PC-3 (cell line): ENCODE results near the gene DNER. TPM values are rescaled to one million over a fixed set of nuclear protein-coding genes. Genes with fewer than 3 reads are reported as not detected.

ENCODE experiments used
- ATAC-seq: fragments of 200-7000 bp; cut with Tn5 transposase; 2 replicates; pipeline ENCODE4 v1.9.1; 2020; ENCODE audit warnings: mild to moderate bottlenecking, moderate library complexity
- BruUV-seq: library from RNA; stranded (reverse); fragments of 400-500 nt; replicated peaks from 2 replicates; lab custom pipeline; 2021; lab: Mats Ljungman, UMichigan
- CTCF ChIA-PET: fragments of 300-600 bp; sonication (Branson Sonifier 250); formaldehyde crosslinking; loops from one replicate; lab custom pipeline; 2022; ENCODE audit warnings: antibody characterized with exemption; lab: Charles Lee
- POLR2A ChIA-PET: fragments of 300-600 bp; sonication (Branson Sonifier 250); formaldehyde crosslinking; loops from one replicate; lab custom pipeline; 2022; ENCODE audit warnings: antibody characterized with exemption; ENCODE audit not compliant: unreplicated experiment; lab: Charles Lee
- DNase-seq: peaks from one replicate; pipeline ENCODE4 v3.0.0-alpha.2; 2015
- H2AFZ ChIP-seq: fragments of 300-600 bp; sonication (generic); 2 replicates; pipeline ENCODE4 v1.6.0; 2016; ENCODE audit warnings: antibody characterized with exemption, low read length
- H3F3A ChIP-seq: fragments of 300-600 bp; sonication (generic); one replicate; pipeline ENCODE4 v1.6.0; 2017; ENCODE audit warnings: antibody characterized with exemption, low read length, control low read depth, mild to moderate bottlenecking; ENCODE audit not compliant: unreplicated experiment
- H3K27ac ChIP-seq: fragments of 300-600 bp; sonication (generic); 2 replicates; pipeline ENCODE4 v1.5.1; 2016; ENCODE audit warnings: mild to moderate bottlenecking, low read length
- H3K27me3 ChIP-seq: fragments of 300-600 bp; sonication (generic); 2 replicates; pipeline ENCODE4 v1.6.1; 2016; ENCODE audit warnings: low read length, mixed read lengths
- H3K36me3 ChIP-seq: fragments of 300-600 bp; sonication (generic); 2 replicates; pipeline ENCODE4 v1.6.1; 2016; ENCODE audit warnings: low read depth, mixed run types, low read length, mixed read lengths
- H3K4me1 ChIP-seq: fragments of 300-600 bp; sonication (generic); 2 replicates; pipeline ENCODE4 v1.5.1; 2016; ENCODE audit warnings: low read length; ENCODE audit not compliant: insufficient read depth
- H3K4me2 ChIP-seq: fragments of 300-600 bp; sonication (generic); 2 replicates; pipeline ENCODE4 v1.6.0; 2016; ENCODE audit warnings: low read length
- H3K4me3 ChIP-seq: fragments of 300-600 bp; sonication (generic); 2 replicates; pipeline ENCODE4 v1.5.1; 2016; ENCODE audit warnings: mild to moderate bottlenecking, low read length, mixed read lengths
- H3K79me2 ChIP-seq: fragments of 300-600 bp; sonication (generic); 2 replicates; pipeline ENCODE4 v1.6.1; 2017; ENCODE audit warnings: low read length, mixed read lengths
- H3K9ac ChIP-seq: fragments of 300-600 bp; sonication (generic); 2 replicates; pipeline ENCODE4 v1.6.0; 2016; ENCODE audit warnings: mild to moderate bottlenecking, low read length
- H3K9me2 ChIP-seq: fragments of 300-600 bp; sonication (generic); replicated peaks from 2 replicates; pipeline ENCODE4 v1.6.1; 2016; ENCODE audit warnings: mixed run types, low read length, mixed read lengths
- H3K9me3 ChIP-seq: fragments of 300-600 bp; sonication (generic); 2 replicates; pipeline ENCODE4 v1.6.1; 2016; ENCODE audit warnings: low read length, mixed read lengths
- H4K20me1 ChIP-seq: fragments of 300-600 bp; sonication (generic); 2 replicates; pipeline ENCODE4 v1.6.1; 2016; ENCODE audit warnings: low read length, mixed read lengths
- CTCF ChIP-seq: fragments of 300-600 bp; sonication (generic); conservative IDR thresholded peaks from 2 replicates; pipeline ENCODE4 v1.5.1; 2017; ENCODE audit warnings: antibody characterized with exemption, low read depth, mild to moderate bottlenecking, low read length
- EZH2 ChIP-seq: fragments of 300-600 bp; sonication (generic); IDR thresholded peaks from one replicate; pipeline ENCODE4 v1.6.1; 2017; ENCODE audit warnings: antibody characterized with exemption, mild to moderate bottlenecking, low read length; ENCODE audit not compliant: unreplicated experiment
- EZH2phosphoT487 ChIP-seq: fragments of 300-600 bp; sonication (generic); IDR thresholded peaks from 2 replicates; pipeline ENCODE4 v1.6.1; 2018; ENCODE audit warnings: mild to moderate bottlenecking, antibody characterized with exemption, low read length, borderline replicate concordance
- intact Hi-C: fragments of 100-400 bp; cut with micrococcal nuclease; formaldehyde crosslinking; loops from 2 replicates; pipeline ENCODE4 v1.9.0; 2023
- total RNA-seq: library from RNA; depleted of rRNA; stranded (reverse); fragments of >200 nt; gene quantifications from 2 replicates; pipeline ENCODE4 v1.2.3, GENCODE V29; 2014

Gene DNER
- total RNA-seq, 1 experiment from 2014 or later: 1.1 TPM

DNA sequence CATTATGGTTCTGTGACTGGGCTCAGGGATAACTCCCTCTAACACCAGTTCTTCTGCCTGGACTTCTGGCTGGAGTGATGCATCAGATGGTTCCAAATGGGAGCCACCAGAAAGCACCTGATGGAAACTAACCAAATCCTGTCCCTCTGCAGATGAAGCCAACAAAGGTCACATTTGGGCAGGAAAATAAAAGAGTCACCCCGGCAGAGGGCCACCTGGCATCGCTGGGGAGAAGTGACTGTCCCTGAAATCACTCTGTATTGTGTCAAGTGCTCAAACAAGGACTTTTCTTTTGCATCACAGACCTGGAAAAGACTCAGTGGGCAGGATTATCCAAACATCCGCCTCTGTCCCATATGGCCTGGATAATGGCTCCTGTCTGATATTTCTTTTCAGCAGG is 47.5 kb downstream of the DNER start:
- H3F3A ChIP-seq: no peaks in the 10 kb centered on the region
- no peak overlapping the region for H3K4me3 ChIP-seq
- no peak for DNase-seq
- H3K27me3 ChIP-seq: no peaks in the 10 kb centered on the region
- ATAC-seq: no peak
- POLR2A ChIA-PET: no interaction called here
- no peak overlapping the region for H3K27ac ChIP-seq
- no peaks in the 10 kb centered on the region for H4K20me1 ChIP-seq
- no peak overlapping the region for H3K4me2 ChIP-seq
- H2AFZ ChIP-seq: no peak overlapping the region
- CTCF ChIA-PET: no interaction called here
- intact Hi-C loops: no loop called here
- no peaks in the 10 kb centered on the region for H3K9me2 ChIP-seq
- H3K9me3 ChIP-seq: no peaks in the 10 kb centered on the region
- BruUV-seq: no TSS peak
- H3K9ac ChIP-seq: no peak overlapping the region
- TF ChIP-seq EZH2phosphoT487 (no peak), CTCF (no peak), EZH2 (no peak)
- H3K36me3 ChIP-seq: no peaks in the 10 kb centered on the region
- H3K79me2 ChIP-seq: no peaks in the 10 kb centered on the region
- H3K4me1 ChIP-seq: peaks cover 5% of the 10 kb centered on the region

GRCh38 chr2:229665158-229665557 is 49.2 kb downstream of the DNER start:
- Histone ChIP-seq H3K4me3 (no peak overlapping the region), H4K20me1 (no peaks in the 10 kb centered on the region), H3K79me2 (no peaks in the 10 kb centered on the region), H3K9ac (no peak overlapping the region), H3K9me3 (no peaks in the 10 kb centered on the region), H3F3A (no peaks in the 10 kb centered on the region), H3K27me3 (no peaks in the 10 kb centered on the region), H2AFZ (no peak overlapping the region), H3K9me2 (no peaks in the 10 kb centered on the region), H3K36me3 (no peaks in the 10 kb centered on the region), H3K27ac (no peak overlapping the region), H3K4me2 (no peak overlapping the region), H3K4me1 (peaks cover 20% of the 10 kb centered on the region)
- ChIA-PET POLR2A (no interaction called here), CTCF (no interaction called here)
- BruUV-seq: no TSS peak
- ATAC-seq (no peak), DNase-seq (no peak)
- intact Hi-C loops: no loop called here
- TF ChIP-seq EZH2phosphoT487: no peak
- TF ChIP-seq CTCF: no peak
- no peak for TF ChIP-seq EZH2

DNA sequence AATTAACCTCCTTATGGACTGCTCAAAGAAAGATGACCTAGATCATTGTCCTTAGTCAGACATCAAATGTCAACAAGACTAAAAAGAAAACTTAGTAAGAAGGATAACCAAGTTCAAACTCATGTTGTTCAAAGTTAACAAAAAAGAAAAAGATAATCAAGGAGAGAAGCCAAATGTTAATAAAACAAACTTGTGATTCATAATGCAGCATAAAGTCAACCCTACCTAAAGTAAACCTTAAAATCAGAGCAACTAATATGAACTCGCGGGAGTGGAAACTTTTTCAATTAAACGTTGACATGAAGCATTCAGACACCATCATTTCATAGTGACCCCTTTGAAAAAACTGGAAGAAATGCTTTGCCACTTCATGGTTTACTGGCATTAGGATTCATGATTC is 52.9 kb downstream of the DNER start:
- CTCF ChIA-PET: no interaction called here
- Histone ChIP-seq H3K79me2 (no peaks in the 10 kb centered on the region), H3K9me2 (no peaks in the 10 kb centered on the region), H3F3A (no peaks in the 10 kb centered on the region), H3K27ac (peak overlapping the region; percentile 89), H2AFZ (no peak overlapping the region), H3K9ac (peak overlapping the region; percentile 7; the same call in 1 of the 2 replicates), H4K20me1 (no peaks in the 10 kb centered on the region), H3K36me3 (no peaks in the 10 kb centered on the region), H3K27me3 (no peaks in the 10 kb centered on the region), H3K4me3 (no peak overlapping the region), H3K4me1 (peaks cover 20% of the 10 kb centered on the region), H3K4me2 (peak overlapping the region; percentile 65), H3K9me3 (no peaks in the 10 kb centered on the region)
- ATAC-seq: peak; percentile 82
- TF ChIP-seq EZH2: no peak
- TF ChIP-seq EZH2phosphoT487: no peak
- TF ChIP-seq CTCF: no peak
- peak; percentile 64 for DNase-seq
- POLR2A ChIA-PET: interaction anchor here (0.7 kb wide), 1 partner anchor 76 kb away, joined by 4 read pairs; no protein-coding TSS in a partner anchor
- intact Hi-C loops: no loop called here
- no TSS peak for BruUV-seq
